ENCODE measurements around the gene KATNB1.
"Not testable (repeated sequence)": the region's sequence is repeated elsewhere in the genome, so short reads cannot be mapped to it uniquely, and the experiment has no call there.

Gene KATNB1

DNA sequence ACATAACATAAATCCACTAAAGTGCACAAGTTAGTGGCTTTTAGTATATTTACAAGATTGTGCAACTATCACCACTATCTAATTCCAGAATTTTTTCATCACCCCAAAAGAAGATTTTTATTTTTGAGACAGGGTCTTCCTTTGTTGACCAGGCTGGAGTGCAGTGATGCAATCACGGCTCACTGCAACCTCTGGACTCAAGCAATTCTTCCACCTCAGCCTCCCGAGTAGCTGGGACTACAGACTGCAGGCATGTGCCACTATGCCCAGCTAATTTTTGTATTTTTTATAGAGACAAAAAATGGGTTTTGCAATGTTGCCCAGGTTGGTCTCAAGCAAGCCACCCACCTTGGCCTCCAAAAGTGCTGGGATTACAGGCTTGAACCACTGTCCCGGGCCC lies 25.9 kb upstream of the KATNB1 start:
- Histone ChIP-seq H3K23ac (ENCODE audit: low read length) (no peak overlapping the region), H3K4me2 (ENCODE audit: low read length) (no peak overlapping the region), H2AK5ac (ENCODE audit: low read length) (no peak overlapping the region), H3K4ac (ENCODE audit: low read depth, low read length) (no peak overlapping the region), H3K27me3 (ENCODE audit: insufficient read depth, low read length, poor library complexity) (no peaks in the 10 kb centered on the region), H2BK15ac (replicated peaks; ENCODE audit: low read depth) (no peak overlapping the region), H4K5ac (ENCODE audit: low read length) (no peak overlapping the region), H3K79me2 (ENCODE audit: control insufficient read depth, insufficient read depth, low read length) (no peaks in the 10 kb centered on the region), H4K8ac (ENCODE audit: low read depth, low read length) (no peak overlapping the region), H2BK5ac (ENCODE audit: low read length) (no peak overlapping the region), H3K79me1 (ENCODE audit: low read length) (no peaks in the 10 kb centered on the region), H3K56ac (ENCODE audit: low read length) (no peak overlapping the region), H3K4me3 (ENCODE audit: low read length) (no peak overlapping the region), H2BK120ac (ENCODE audit: low read depth, low read length) (no peak overlapping the region), H3K36me3 (ENCODE audit: control insufficient read depth, insufficient read depth, low read length) (no peaks in the 10 kb centered on the region), H3K18ac (ENCODE audit: low read length) (no peak overlapping the region), H3K4me1 (ENCODE audit: control insufficient read depth, low read depth, low read length) (no peaks in the 10 kb centered on the region), H3K9ac (ENCODE audit: low read length) (no peak overlapping the region), H3K27ac (ENCODE audit: low read depth, low read length) (no peak overlapping the region)
- DNase-seq = no peak
- no CpG with 5 or more reads among the region's 3 CpGs for WGBS (ENCODE audit: extremely low coverage, insufficient coverage, low lambda C conversion rate)

DNA sequence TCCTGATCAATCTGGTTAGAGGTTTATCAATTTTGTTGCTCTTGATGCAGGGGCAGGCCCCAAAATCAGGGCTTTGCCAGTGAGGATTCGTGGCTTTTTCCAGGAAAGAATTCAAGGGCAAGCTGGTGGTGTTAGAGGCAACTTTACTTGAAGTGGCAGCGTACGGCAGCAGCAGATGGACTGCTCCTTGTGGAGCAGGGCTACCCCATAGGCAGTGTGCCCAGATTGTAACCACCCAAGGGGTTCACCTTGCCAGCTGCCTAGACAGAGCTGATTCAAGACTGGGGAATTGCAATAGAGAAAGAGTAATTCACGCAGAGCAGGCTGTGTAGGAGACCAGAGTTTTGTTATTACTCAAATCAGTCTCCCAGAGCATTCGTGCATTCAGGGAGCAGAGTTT lies 24.2 kb upstream of the KATNB1 start:
- H2AK5ac ChIP-seq (ENCODE audit: low read length) = no peak overlapping the region
- H3K27me3 ChIP-seq (ENCODE audit: insufficient read depth, low read length, poor library complexity) = no peaks in the 10 kb centered on the region
- H3K27ac ChIP-seq (ENCODE audit: low read depth, low read length) = no peak overlapping the region
- H4K8ac ChIP-seq (ENCODE audit: low read depth, low read length) = no peak overlapping the region
- no peak overlapping the region for H4K5ac ChIP-seq (ENCODE audit: low read length)
- WGBS (ENCODE audit: extremely low coverage, insufficient coverage, low lambda C conversion rate) = no CpG with 5 or more reads among the region's 5 CpGs
- H3K4me1 ChIP-seq (ENCODE audit: control insufficient read depth, low read depth, low read length) = no peaks in the 10 kb centered on the region
- H2BK5ac ChIP-seq (ENCODE audit: low read length) = no peak overlapping the region
- H3K79me2 ChIP-seq (ENCODE audit: control insufficient read depth, insufficient read depth, low read length) = no peaks in the 10 kb centered on the region
- H3K79me1 ChIP-seq (ENCODE audit: low read length) = no peaks in the 10 kb centered on the region
- no peak overlapping the region for H2BK120ac ChIP-seq (ENCODE audit: low read depth, low read length)
- no peak overlapping the region for H3K4ac ChIP-seq (ENCODE audit: low read depth, low read length)
- H3K56ac ChIP-seq (ENCODE audit: low read length) = no peak overlapping the region
- H3K4me3 ChIP-seq (ENCODE audit: low read length) = no peak overlapping the region
- H3K4me2 ChIP-seq (ENCODE audit: low read length) = no peak overlapping the region
- H2BK15ac ChIP-seq (replicated peaks; ENCODE audit: low read depth) = no peak overlapping the region
- no peak overlapping the region for H3K18ac ChIP-seq (ENCODE audit: low read length)
- H3K9ac ChIP-seq (ENCODE audit: low read length) = no peak overlapping the region
- no peaks in the 10 kb centered on the region for H3K36me3 ChIP-seq (ENCODE audit: control insufficient read depth, insufficient read depth, low read length)
- H3K23ac ChIP-seq (ENCODE audit: low read length) = no peak overlapping the region
- no peak for DNase-seq

DNA sequence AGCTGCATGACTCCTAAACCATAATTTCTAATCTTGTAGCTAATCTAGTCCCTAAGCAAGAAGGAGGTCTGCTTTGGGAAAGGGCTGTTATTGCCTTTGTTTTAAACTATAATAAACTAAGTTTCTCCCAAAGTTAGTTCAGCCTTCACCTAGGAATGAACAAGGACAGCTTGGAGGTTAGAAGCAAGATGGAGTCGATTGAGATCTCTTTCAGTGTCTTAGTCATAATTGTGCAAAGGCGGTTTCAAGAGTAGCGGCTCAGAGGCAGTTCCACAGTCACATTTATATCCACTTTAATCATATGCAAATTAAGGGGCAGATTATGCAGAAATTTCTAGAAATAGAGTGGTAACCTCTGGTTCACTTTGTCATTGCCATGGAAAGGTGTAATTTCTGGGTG lies 23.6 kb upstream of the KATNB1 start:
- Histone ChIP-seq H3K4me3 (ENCODE audit: low read length) (no peak overlapping the region), H4K5ac (ENCODE audit: low read length) (no peak overlapping the region), H3K79me2 (ENCODE audit: control insufficient read depth, insufficient read depth, low read length) (no peaks in the 10 kb centered on the region), H3K23ac (ENCODE audit: low read length) (no peak overlapping the region), H2BK120ac (ENCODE audit: low read depth, low read length) (no peak overlapping the region), H3K4me2 (ENCODE audit: low read length) (no peak overlapping the region), H3K36me3 (ENCODE audit: control insufficient read depth, insufficient read depth, low read length) (no peaks in the 10 kb centered on the region), H3K27ac (ENCODE audit: low read depth, low read length) (no peak overlapping the region), H3K4me1 (ENCODE audit: control insufficient read depth, low read depth, low read length) (no peaks in the 10 kb centered on the region), H2BK15ac (replicated peaks; ENCODE audit: low read depth) (no peak overlapping the region), H3K56ac (ENCODE audit: low read length) (no peak overlapping the region), H3K79me1 (ENCODE audit: low read length) (no peaks in the 10 kb centered on the region), H2BK5ac (ENCODE audit: low read length) (no peak overlapping the region), H3K18ac (ENCODE audit: low read length) (no peak overlapping the region), H4K8ac (ENCODE audit: low read depth, low read length) (no peak overlapping the region), H3K4ac (ENCODE audit: low read depth, low read length) (no peak overlapping the region), H3K27me3 (ENCODE audit: insufficient read depth, low read length, poor library complexity) (no peaks in the 10 kb centered on the region), H2AK5ac (ENCODE audit: low read length) (no peak overlapping the region), H3K9ac (ENCODE audit: low read length) (no peak overlapping the region)
- no peak for DNase-seq
- no CpG with 5 or more reads among the region's 3 CpGs for WGBS (ENCODE audit: extremely low coverage, insufficient coverage, low lambda C conversion rate)

DNA sequence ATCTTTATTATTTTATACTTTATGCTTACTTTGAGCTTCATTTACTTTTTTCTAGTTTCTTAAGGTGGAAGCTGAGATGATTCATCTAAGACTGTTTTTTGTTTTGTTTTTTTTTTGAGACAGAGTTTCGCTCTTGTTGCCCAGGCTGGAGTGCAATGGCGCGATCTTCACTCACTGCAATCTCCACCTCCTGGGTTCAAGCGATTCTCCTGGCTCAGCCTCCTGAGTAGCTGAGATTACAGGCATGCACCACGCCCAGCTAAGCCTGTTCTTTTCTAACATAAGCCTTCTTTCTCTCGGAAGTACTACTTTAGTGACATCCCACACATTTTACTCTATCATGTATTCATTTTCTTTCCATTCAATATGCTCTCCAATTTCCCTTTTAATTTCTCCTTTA lies 23.0 kb upstream of the KATNB1 start:
- H3K18ac ChIP-seq (ENCODE audit: low read length); H3K27me3 ChIP-seq (ENCODE audit: insufficient read depth, low read length, poor library complexity); H4K8ac ChIP-seq (ENCODE audit: low read depth, low read length); H3K23ac ChIP-seq (ENCODE audit: low read length); H2BK15ac ChIP-seq (replicated peaks; ENCODE audit: low read depth); DNase-seq; H3K4ac ChIP-seq (ENCODE audit: low read depth, low read length); H3K36me3 ChIP-seq (ENCODE audit: control insufficient read depth, insufficient read depth, low read length); H3K4me3 ChIP-seq (ENCODE audit: low read length); H3K27ac ChIP-seq (ENCODE audit: low read depth, low read length); H3K4me2 ChIP-seq (ENCODE audit: low read length); H2AK5ac ChIP-seq (ENCODE audit: low read length); H3K79me2 ChIP-seq (ENCODE audit: control insufficient read depth, insufficient read depth, low read length); H2BK5ac ChIP-seq (ENCODE audit: low read length); H3K9ac ChIP-seq (ENCODE audit: low read length); H4K5ac ChIP-seq (ENCODE audit: low read length); H3K79me1 ChIP-seq (ENCODE audit: low read length); H2BK120ac ChIP-seq (ENCODE audit: low read depth, low read length); H3K4me1 ChIP-seq (ENCODE audit: control insufficient read depth, low read depth, low read length); H3K56ac ChIP-seq (ENCODE audit: low read length): not testable (repeated sequence)
- no CpG with 5 or more reads among the region's 6 CpGs for WGBS (ENCODE audit: extremely low coverage, insufficient coverage, low lambda C conversion rate)

DNA sequence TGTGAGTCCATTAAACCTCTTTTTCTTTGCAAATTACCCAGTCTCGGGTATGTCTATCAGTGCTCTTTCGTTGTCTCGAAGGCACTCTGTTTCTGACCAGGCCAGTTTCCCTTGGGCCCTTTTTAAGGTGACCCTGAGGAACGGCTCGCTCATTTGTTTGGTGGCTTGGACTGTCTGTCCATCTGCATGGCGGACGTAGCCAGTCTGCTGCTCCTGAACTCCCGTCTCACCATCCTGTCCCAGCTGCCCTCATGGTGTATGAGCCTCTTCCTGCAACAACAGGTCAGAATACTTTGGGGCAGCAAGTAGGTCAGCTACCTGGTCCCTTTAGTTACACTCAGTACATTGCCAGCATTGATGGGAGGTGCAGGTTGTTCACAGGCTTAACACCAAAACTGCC lies 22.0 kb upstream of the KATNB1 start:
- Histone ChIP-seq H3K79me1 (ENCODE audit: low read length) (no peaks in the 10 kb centered on the region), H3K36me3 (ENCODE audit: control insufficient read depth, insufficient read depth, low read length) (no peaks in the 10 kb centered on the region), H3K4ac (ENCODE audit: low read depth, low read length) (no peak overlapping the region), H4K5ac (ENCODE audit: low read length) (no peak overlapping the region), H2BK120ac (ENCODE audit: low read depth, low read length) (no peak overlapping the region), H3K4me3 (ENCODE audit: low read length) (no peak overlapping the region), H3K27ac (ENCODE audit: low read depth, low read length) (no peak overlapping the region), H3K79me2 (ENCODE audit: control insufficient read depth, insufficient read depth, low read length) (no peaks in the 10 kb centered on the region), H3K23ac (ENCODE audit: low read length) (no peak overlapping the region), H3K18ac (ENCODE audit: low read length) (no peak overlapping the region), H4K8ac (ENCODE audit: low read depth, low read length) (no peak overlapping the region), H2AK5ac (ENCODE audit: low read length) (no peak overlapping the region), H3K4me1 (ENCODE audit: control insufficient read depth, low read depth, low read length) (no peaks in the 10 kb centered on the region), H3K27me3 (ENCODE audit: insufficient read depth, low read length, poor library complexity) (no peaks in the 10 kb centered on the region), H2BK15ac (replicated peaks; ENCODE audit: low read depth) (no peak overlapping the region), H3K56ac (ENCODE audit: low read length) (no peak overlapping the region), H2BK5ac (ENCODE audit: low read length) (no peak overlapping the region), H3K9ac (ENCODE audit: low read length) (no peak overlapping the region), H3K4me2 (ENCODE audit: low read length) (no peak overlapping the region)
- WGBS (ENCODE audit: extremely low coverage, insufficient coverage, low lambda C conversion rate) = no CpG with 5 or more reads among the region's 8 CpGs
- no peak for DNase-seq

DNA sequence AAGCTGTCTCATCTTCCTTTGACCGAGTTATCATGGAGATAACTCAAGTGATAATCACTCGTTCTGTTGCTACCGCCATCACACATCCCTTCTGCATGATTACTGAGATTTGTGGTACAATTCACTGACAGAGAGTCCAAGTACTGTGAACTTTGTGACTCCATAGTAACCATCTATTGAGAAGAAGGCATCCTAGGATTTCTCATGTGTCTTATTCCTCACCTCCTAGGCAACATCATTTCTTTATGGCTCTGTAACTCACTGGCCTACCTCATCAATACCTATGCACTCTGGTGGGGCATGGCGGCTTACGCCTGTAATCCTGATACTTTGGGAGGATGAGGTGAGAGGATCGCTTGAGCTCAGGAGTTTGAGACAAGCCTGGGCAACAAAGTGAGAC lies 21.5 kb upstream of the KATNB1 start:
- no peak overlapping the region for H3K4ac ChIP-seq (ENCODE audit: low read depth, low read length)
- no peak overlapping the region for H4K8ac ChIP-seq (ENCODE audit: low read depth, low read length)
- H3K79me2 ChIP-seq (ENCODE audit: control insufficient read depth, insufficient read depth, low read length) = no peaks in the 10 kb centered on the region
- H3K27ac ChIP-seq (ENCODE audit: low read depth, low read length) = no peak overlapping the region
- H2BK5ac ChIP-seq (ENCODE audit: low read length) = no peak overlapping the region
- no peak overlapping the region for H3K9ac ChIP-seq (ENCODE audit: low read length)
- no peak overlapping the region for H2BK15ac ChIP-seq (replicated peaks; ENCODE audit: low read depth)
- no peak overlapping the region for H3K4me2 ChIP-seq (ENCODE audit: low read length)
- no peak overlapping the region for H3K18ac ChIP-seq (ENCODE audit: low read length)
- H3K36me3 ChIP-seq (ENCODE audit: control insufficient read depth, insufficient read depth, low read length) = no peaks in the 10 kb centered on the region
- no peaks in the 10 kb centered on the region for H3K79me1 ChIP-seq (ENCODE audit: low read length)
- H3K27me3 ChIP-seq (ENCODE audit: insufficient read depth, low read length, poor library complexity) = no peaks in the 10 kb centered on the region
- DNase-seq = no peak
- no peak overlapping the region for H3K23ac ChIP-seq (ENCODE audit: low read length)
- no peak overlapping the region for H4K5ac ChIP-seq (ENCODE audit: low read length)
- H2AK5ac ChIP-seq (ENCODE audit: low read length) = no peak overlapping the region
- H2BK120ac ChIP-seq (ENCODE audit: low read depth, low read length) = no peak overlapping the region
- WGBS (ENCODE audit: extremely low coverage, insufficient coverage, low lambda C conversion rate) = no CpG with 5 or more reads among the region's 6 CpGs
- no peaks in the 10 kb centered on the region for H3K4me1 ChIP-seq (ENCODE audit: control insufficient read depth, low read depth, low read length)
- H3K4me3 ChIP-seq (ENCODE audit: low read length) = no peak overlapping the region
- no peak overlapping the region for H3K56ac ChIP-seq (ENCODE audit: low read length)

Data from mesendoderm (in vitro differentiated cells).